Suprapubic skin (tissue), 3 donors: Measurements from ENCODE around the gene TXNL4B.

Source experiments
- CTCF ChIP-seq, 2 donors: fragments of 200-600 bp in 1 of 2; fragments of 450-650 bp in 1 of 2; sonication (generic) in 1 of 2; IDR thresholded peaks; one replicate each; pipeline ENCODE4 v1.5.1; 2016 to 2019; ENCODE audit warnings: antibody characterized with exemption in 2 of 2, mild to moderate bottlenecking in 1 of 2, moderate library complexity in 1 of 2
- POLR2A ChIP-seq, 2 donors: fragments of 450-650 bp; IDR thresholded peaks; one replicate each; pipeline ENCODE4 v1.6.1; 2017; ENCODE audit warnings: antibody characterized with exemption in 2 of 2, mild to moderate bottlenecking in 2 of 2, moderate library complexity in 2 of 2

GRCh38 chr16:72104905-72105304 is 11.5 kb upstream of the TXNL4B start:
- TF ChIP-seq POLR2A (IDR thresholded peaks at IDR 0.05): no peak
- TF ChIP-seq CTCF (IDR thresholded peaks at IDR 0.05): no peak
